A549 (cell line): ENCODE measurements around the gene CHURC1. TPM values are rescaled to one million over a fixed set of nuclear protein-coding genes. Genes with fewer than 3 reads are reported as not detected.

ENCODE experiments used
- ATAC-seq, 2 experiments: fragments of 200-7000 bp in 1 of 2; fragments of >200 bp in 1 of 2; cut with Nextera tagmentation in 1 of 2; cut with Tn5 transposase in 1 of 2; 3 replicates each; pipeline versions ENCODE4 v1.8.0 to v1.9.1; 2018 to 2020; ENCODE audit warnings: mild to moderate bottlenecking in 1 of 2, moderate library complexity in 1 of 2
- CTCF ChIA-PET: fragments of 300-600 bp; sonication (Branson Sonifier 250); formaldehyde crosslinking; extraction: SDS; loops from one replicate; lab custom pipeline; 2021; ENCODE audit warnings: antibody characterized with exemption, inconsistent platforms; lab: Yijun Ruan, JAX
- POLR2A ChIA-PET: fragments of 350-600 bp; formaldehyde crosslinking; extraction: SDS; loops from one replicate; lab custom pipeline; 2021; ENCODE audit warnings: antibody characterized with exemption, inconsistent platforms; lab: Yijun Ruan, JAX
- DNase-seq, 2 experiments: peaks; one replicate each; pipeline versions ENCODE4 v3.0.0 to v3.0.0-alpha.2; 2011 to 2016; ENCODE audit warnings: low read depth in 1 of 2, low spot score in 1 of 2
- FAIRE-seq: peaks from 2 replicates; lab custom pipeline; 2011; peaks lifted over from hg19 to GRCh38; lab: Jason Lieb, UNC
- H3K27ac ChIP-seq, 2 experiments: fragments of >200 bp; sonication (Bioruptor Twin); formaldehyde crosslinking; 3 replicates each; pipeline ENCODE4 v1.5.1; 2016 to 2017
- H3K4me1 ChIP-seq: fragments of >200 bp; sonication (Bioruptor Twin); formaldehyde crosslinking; 3 replicates; pipeline ENCODE4 v1.6.1; 2016
- H3K4me2 ChIP-seq: fragments of >200 bp; sonication (Bioruptor Twin); formaldehyde crosslinking; 3 replicates; pipeline ENCODE4 v1.6.1; 2016
- H3K4me3 ChIP-seq: fragments of >200 bp; sonication (Bioruptor Twin); formaldehyde crosslinking; 3 replicates; pipeline ENCODE4 v1.5.1; 2016
- H3K9me3 ChIP-seq: fragments of >200 bp; sonication (Bioruptor Twin); formaldehyde crosslinking; 3 replicates; pipeline ENCODE4 v1.6.1; 2016
- CHD2 ChIP-seq: fragments of 150-350 bp; IDR thresholded peaks from 2 replicates; pipeline ENCODE4 v1.6.1; 2014; ENCODE audit warnings: low read length; ENCODE audit not compliant: partially characterized antibody
- CHD4 ChIP-seq: fragments of 200-600 bp; sonication (generic); IDR thresholded peaks from 2 replicates; pipeline ENCODE4 v1.6.1; 2016; ENCODE audit warnings: antibody characterized with exemption, mild to moderate bottlenecking, borderline replicate concordance
- CTCF ChIP-seq: fragments of >200 bp; sonication (Bioruptor Twin); formaldehyde crosslinking; IDR thresholded peaks from 3 replicates; pipeline ENCODE4 v1.5.1; 2016
- FOXS1 ChIP-seq: fragments of 250-450 bp; sonication (Bioruptor Pico); IDR thresholded peaks from 2 replicates; pipeline ENCODE4 v1.5.0; 2020; ENCODE audit warnings: mild to moderate bottlenecking, moderate library complexity
- MAFK ChIP-seq: fragments of 450-650 bp; IDR thresholded peaks from 2 replicates; pipeline ENCODE4 v1.6.1; 2014; ENCODE audit not compliant: partially characterized antibody
- MAX ChIP-seq: IDR thresholded peaks from 2 replicates; pipeline ENCODE4 v1.6.1; 2012
- PBX3 ChIP-seq: IDR thresholded peaks from 2 replicates; pipeline ENCODE4 v1.6.1; 2012
- USF2 ChIP-seq: fragments of 450-650 bp; IDR thresholded peaks from 2 replicates; pipeline ENCODE4 v1.6.1; 2014; ENCODE audit warnings: antibody characterized with exemption
- WGBS: methylation state at CpG from one replicate; pipeline ENCODE4 v1.1.6; 2017; ENCODE audit errors: missing lambda C conversion rate; 5-methylcytosine and 5-hydroxymethylcytosine counted together
- polyA plus RNA-seq, 4 experiments: library from polyadenylated mRNA; depleted of rRNA in 3 of 4; stranded (reverse); fragments of >200 nt; fragmentation: RNase III in 1 of 4; extraction: RNeasy Plus Mini Kit Qiagen cat#74134 plus additional on column Dnase treatment in 1 of 4; gene quantifications; 2 replicates in 3 of 4; 3 replicates in 1 of 4; pipeline ENCODE4 v1.2.3, GENCODE V29; 2011 to 2017

CHURC1 gene
- polyA plus RNA-seq, 2 of the 4 experiments (the other 2 are of a cell fraction): 151 to 153 TPM

GRCh38 chr14:64880221-64881121 lies 33.8 kb upstream of the CHURC1 start (continued):
- TF ChIP-seq CHD2: no peak
- TF ChIP-seq MAX: no peak

GRCh38 chr14:64885559-64885958 lies 28.7 kb upstream of the CHURC1 start:
- H3K4me2 ChIP-seq: no peak overlapping the region
- H3K27ac ChIP-seq: no peak overlapping the region
- FAIRE-seq: no peak
- POLR2A ChIA-PET: no interaction called here
- ATAC-seq: no peak
- no peak for DNase-seq
- no peaks in the 10 kb centered on the region for H3K9me3 ChIP-seq
- CTCF ChIA-PET: interaction anchor here (0.9 to 8.7 kb wide), 3 partner anchors 21 to 137 kb away, joined by 3 to 250 read pairs (median 3); no protein-coding TSS in a partner anchor
- no peak overlapping the region for H3K4me3 ChIP-seq
- WGBS: 93% methylated on average over 2 of the region's 2 CpGs
- no peaks in the 10 kb centered on the region for H3K4me1 ChIP-seq
- TF ChIP-seq USF2 (no peak), CTCF (no peak), CHD4 (no peak)

GRCh38 chr14:64889352-64889751 lies 24.9 kb upstream of the CHURC1 start:
- no peak for DNase-seq
- no peaks in the 10 kb centered on the region for H3K9me3 ChIP-seq
- 73% methylated on average over 6 of the region's 6 CpGs for WGBS
- ATAC-seq: no peak
- H3K4me3 ChIP-seq: no peak overlapping the region
- TF ChIP-seq PBX3: no peak
- no peak overlapping the region for H3K27ac ChIP-seq
- no peak overlapping the region for H3K4me2 ChIP-seq
- CTCF ChIA-PET: interaction anchor here (1.7 to 8.7 kb wide), 11 partner anchors 9 to 217 kb away, joined by 6 to 250 read pairs (median 73); partner anchors contain the start of gene SPTB
- FAIRE-seq: no peak
- POLR2A ChIA-PET: no interaction called here
- H3K4me1 ChIP-seq: no peaks in the 10 kb centered on the region

GRCh38 chr14:64891173-64891838 lies 22.9 kb upstream of the CHURC1 start:
- no peak overlapping the region for H3K4me3 ChIP-seq
- DNase-seq (no peak), ATAC-seq (peak in 1 of 2 experiments; percentile 33; a peak in 3 of 6 replicates), FAIRE-seq (no peak)
- ChIA-PET POLR2A (interaction anchor here (1.0 to 2.2 kb wide), 4 partner anchors 68 to 386 kb away, joined by 3 to 7 read pairs (median 6); partner anchors contain the start of genes HSPA2 and ZBTB1), CTCF (interaction anchor here (0.6 to 8.7 kb wide), 78 partner anchors 11 to 554 kb away, joined by 3 to 250 read pairs (median 5); partner anchors contain the start of genes CHURC1, PLEKHG3 and SPTB)
- no peaks in the 10 kb centered on the region for H3K9me3 ChIP-seq
- 92% methylated on average over 4 of the region's 4 CpGs for WGBS
- H3K27ac ChIP-seq: no peak overlapping the region
- TF ChIP-seq MAFK (peak; percentile 56), FOXS1 (no peak)
- H3K4me2 ChIP-seq: no peak overlapping the region
- no peaks in the 10 kb centered on the region for H3K4me1 ChIP-seq
